HG03378 (cell line): ENCODE data around the gene ITPR3.
A peak's percentile ranks its signal among the peaks of the same experiment; 100 is the strongest.

Experiments used
- ATAC-seq: cut with Tn5 transposase; IDR thresholded peaks from one replicate; pipeline ENCODE4 v1.9.1; 2021; ENCODE audit warnings: mild to moderate bottlenecking, moderate library complexity; ENCODE audit not compliant: unreplicated experiment

Gene ITPR3

GRCh38 chr6:33695451-33695887, 74.3 kb downstream of the ITPR3 start:
- no peak for ATAC-seq

GRCh38 chr6:33696076-33696475, 75.0 kb downstream of the ITPR3 start:
- no peak for ATAC-seq

GRCh38 chr6:33696548-33697518, 75.7 kb downstream of the ITPR3 start:
- ATAC-seq: no peak

GRCh38 chr6:33697845-33698244, 76.7 kb downstream of the ITPR3 start:
- no peak for ATAC-seq

GRCh38 chr6:33698494-33698893, 77.4 kb downstream of the ITPR3 start:
- no peak for ATAC-seq

GRCh38 chr6:33699131-33699530, 78.0 kb downstream of the ITPR3 start:
- ATAC-seq: no peak

GRCh38 chr6:33699739-33700138, 78.6 kb downstream of the ITPR3 start:
- no peak for ATAC-seq

GRCh38 chr6:33700391-33701050, 79.4 kb downstream of the ITPR3 start:
- ATAC-seq: peak; percentile 52

- ATAC-seq: peak; percentile 45
These were observed 81.3 kb downstream of the ITPR3 start for GRCh38 chr6:33702345-33702977.

GRCh38 chr6:33704215-33705066, 83.3 kb downstream of the ITPR3 start:
- no peak for ATAC-seq

- no peak for ATAC-seq
These were observed 84.3 kb downstream of the ITPR3 start for GRCh38 chr6:33705268-33705885.

- no peak for ATAC-seq
These were observed 85.0 kb downstream of the ITPR3 start for GRCh38 chr6:33705955-33706725.

- ATAC-seq: no peak
These were observed 86.6 kb downstream of the ITPR3 start for GRCh38 chr6:33707771-33708170.

- ATAC-seq: no peak
These were observed 87.5 kb downstream of the ITPR3 start for GRCh38 chr6:33708516-33709204.

- ATAC-seq: no peak
These were observed 88.6 kb downstream of the ITPR3 start for GRCh38 chr6:33709605-33710295.

- ATAC-seq: no peak
These were observed 89.4 kb downstream of the ITPR3 start for GRCh38 chr6:33710296-33711121.
